HG03558 (cell line): ENCODE measurements around the gene C2orf42.
A peak's percentile ranks its signal among the peaks of the same experiment; 100 is the strongest.
"Not testable (repeated sequence)": the region's sequence is repeated elsewhere in the genome, so short reads cannot be mapped to it uniquely, and the experiment has no call there.

Experiments used
- ATAC-seq: cut with Tn5 transposase; IDR thresholded peaks from one replicate; pipeline ENCODE4 v1.9.1; 2021; ENCODE audit warnings: moderate number of reproducible peaks; ENCODE audit not compliant: unreplicated experiment; ENCODE audit errors: extremely low read depth

Gene C2orf42

GRCh38 chr2:70133491-70134322, 57.1 kb downstream of the C2orf42 start:
- ATAC-seq = no peak

GRCh38 chr2:70133127-70133452, 57.7 kb downstream of the C2orf42 start:
- no peak for ATAC-seq

DNA sequence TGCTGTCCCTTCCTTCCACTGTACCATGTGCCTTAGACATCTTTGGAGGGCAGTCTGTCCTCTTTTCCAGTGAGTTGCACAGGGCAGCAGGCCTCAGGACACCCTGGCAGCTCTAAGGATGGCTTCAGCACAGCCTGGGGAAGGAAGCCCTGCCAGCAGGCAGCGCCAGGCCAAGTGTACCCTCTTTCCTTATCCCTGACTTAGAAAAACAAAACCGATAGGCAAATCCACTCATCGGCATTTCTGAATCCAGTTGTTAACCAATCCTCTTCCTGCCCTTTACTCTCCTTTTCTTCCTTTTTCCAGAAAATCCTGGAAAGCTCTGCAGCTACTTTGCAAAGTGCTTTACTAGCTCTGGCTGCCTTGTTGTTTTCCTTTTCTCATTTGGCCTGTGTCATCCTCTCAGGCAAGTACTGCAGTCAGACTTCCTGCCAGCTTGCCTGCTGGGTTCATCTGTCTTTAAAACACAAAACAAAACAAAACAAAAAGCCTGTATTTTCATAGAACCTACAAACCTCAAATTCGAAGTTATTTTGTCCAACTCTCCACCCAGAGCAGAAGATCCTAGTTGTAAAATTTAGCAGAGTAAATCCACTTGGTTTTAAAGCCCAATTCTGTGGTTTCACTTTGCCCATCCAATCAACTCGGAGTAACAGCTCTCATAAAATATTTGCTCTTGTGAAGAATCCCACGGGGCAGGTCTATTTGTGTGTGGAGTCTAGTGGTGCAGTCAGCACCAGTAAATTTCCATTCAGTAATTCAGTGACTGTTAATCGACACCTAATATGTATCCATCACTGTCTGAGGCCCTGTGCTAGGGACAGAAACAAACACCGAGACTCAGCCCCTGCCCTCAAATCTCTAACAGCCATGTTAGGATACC, 58.3 kb downstream of the C2orf42 start:
- ATAC-seq = peak; percentile 40

GRCh38 chr2:70131344-70132143, 59.3 kb downstream of the C2orf42 start:
- ATAC-seq = not testable (repeated sequence)

DNA sequence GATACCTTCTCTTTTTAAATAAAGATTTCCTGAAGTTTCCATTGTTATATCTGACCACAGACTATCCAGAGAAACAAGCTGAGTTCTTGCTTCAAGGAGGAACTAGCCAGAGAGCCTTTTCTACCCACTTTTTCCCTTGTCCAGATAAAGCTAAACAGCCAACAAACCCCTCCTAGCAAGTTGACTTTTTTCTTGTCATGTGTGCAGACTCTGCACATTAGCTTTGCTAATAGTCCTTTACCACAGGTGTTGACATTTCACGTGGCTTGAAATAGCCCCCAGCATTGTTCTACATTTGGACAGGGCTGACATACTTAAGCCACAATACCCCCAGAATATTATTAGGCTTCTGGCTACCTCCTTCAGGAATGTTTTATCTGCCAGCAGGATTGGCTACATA, 62.8 kb downstream of the C2orf42 start:
- ATAC-seq = no peak

DNA sequence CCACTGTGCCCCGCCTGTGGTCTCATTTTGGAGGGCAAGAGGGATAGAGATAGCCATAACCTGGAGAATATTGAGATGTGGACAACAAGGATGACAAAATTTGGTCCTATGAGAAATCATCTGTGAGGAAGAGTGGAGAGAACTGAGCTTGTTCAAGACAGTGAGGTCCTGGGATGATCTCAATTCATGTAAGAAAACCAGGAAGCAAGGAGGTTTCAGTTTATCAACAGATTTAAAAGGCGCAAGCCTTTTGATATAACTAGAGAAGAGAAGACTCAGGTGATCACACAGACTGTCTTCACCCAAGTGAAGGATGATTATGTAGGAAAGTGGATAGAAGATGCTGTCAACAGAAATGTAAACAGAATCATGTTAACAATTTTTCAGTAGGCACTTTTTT, 64.4 kb downstream of the C2orf42 start:
- no peak for ATAC-seq

DNA sequence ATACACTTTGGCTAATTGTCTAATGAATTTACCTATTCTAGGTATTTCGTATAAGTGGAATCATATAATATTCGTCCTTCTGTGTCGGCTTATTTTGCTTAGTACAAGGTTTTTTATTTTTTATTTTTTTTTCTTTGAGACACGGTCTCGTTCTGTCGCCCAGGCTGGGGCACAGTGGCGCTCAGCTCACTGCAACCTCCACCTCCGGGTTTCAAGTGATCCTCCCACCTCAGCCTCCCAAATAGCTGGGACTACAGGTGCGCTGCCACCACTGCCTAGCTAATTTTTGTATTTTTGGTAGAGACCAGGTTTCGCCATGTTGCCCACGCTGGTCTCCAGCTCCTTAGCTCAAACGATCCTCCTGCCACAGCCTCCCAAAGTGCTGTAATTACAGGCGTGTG, 65.3 kb downstream of the C2orf42 start:
- no peak for ATAC-seq

- ATAC-seq = no peak
Measured at GRCh38 chr2:70124983-70125480, 65.8 kb downstream of the C2orf42 start.

- ATAC-seq = no peak
Measured at GRCh38 chr2:70123829-70124116, 67.0 kb downstream of the C2orf42 start.

DNA sequence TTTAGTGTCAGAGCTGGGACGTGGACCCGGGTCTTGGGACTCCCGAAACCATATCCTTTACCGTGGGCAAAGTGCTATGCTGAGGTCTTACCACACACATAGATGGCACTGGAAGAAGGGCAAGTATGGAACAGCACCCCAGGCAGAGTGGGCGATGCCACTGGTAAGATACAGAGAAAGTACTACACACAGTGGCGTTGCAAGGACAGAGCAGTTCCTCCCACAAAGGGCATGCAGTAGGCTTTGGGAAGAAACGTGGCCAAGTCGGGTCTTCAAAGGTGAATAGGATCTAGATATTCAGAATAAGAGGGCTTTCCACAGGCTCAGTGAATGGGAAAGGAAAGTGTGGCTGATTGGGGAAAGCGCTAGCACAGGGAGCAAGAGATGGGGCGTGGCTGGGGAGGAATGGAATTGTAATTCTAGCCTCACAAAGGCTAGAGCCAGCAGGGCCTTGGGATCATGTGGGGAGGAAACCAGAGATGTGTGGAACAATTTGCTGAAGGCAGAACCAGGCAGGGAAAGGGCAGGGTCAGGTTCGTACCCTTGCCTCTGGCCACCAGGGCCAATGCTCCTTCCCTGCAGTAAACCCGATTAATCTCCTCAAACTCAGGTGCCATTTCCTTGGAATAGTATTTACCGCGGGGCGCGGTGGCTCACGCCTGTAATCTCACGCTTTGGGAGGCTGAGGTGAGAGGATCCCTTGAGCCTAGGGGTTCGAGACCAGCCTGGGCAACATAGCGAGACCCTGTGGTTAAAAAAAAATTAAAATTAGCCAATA, 67.6 kb downstream of the C2orf42 start:
- ATAC-seq = no peak

- ATAC-seq = no peak
Measured at GRCh38 chr2:70122470-70122869, 68.3 kb downstream of the C2orf42 start.

- ATAC-seq = no peak
Measured at GRCh38 chr2:70121627-70122372, 69.0 kb downstream of the C2orf42 start.

GRCh38 chr2:70118798-70119454, 71.9 kb downstream of the C2orf42 start:
- no peak for ATAC-seq

DNA sequence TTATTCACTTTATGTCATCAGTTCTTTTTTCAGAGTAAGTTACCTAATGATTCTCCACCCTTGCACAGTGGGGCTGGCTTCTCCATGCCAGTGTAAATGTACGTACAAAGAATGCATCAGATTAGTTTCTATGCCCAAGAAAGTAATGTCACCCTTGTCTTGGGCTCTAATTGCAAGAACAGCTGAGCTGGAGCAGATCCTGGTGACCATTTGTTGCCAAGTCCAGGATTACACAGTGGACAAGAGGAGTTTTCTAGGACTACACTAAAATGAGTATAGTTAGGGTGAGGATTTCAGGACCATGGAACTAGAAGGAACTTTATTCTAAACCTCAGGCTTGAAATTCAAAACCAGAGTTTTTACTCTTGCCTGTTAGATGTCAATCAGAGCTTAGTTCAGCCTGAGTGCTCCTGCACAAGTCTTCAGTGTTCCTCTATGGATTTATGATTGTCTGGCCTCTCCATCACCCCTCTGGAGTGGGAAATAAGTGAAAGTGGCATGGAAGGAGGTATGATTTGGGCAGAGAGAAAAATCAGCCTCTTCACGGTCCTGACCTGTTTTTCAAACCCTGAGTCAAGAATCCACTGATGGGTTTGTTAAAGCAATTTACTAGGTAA, 73.8 kb downstream of the C2orf42 start:
- ATAC-seq = no peak

DNA sequence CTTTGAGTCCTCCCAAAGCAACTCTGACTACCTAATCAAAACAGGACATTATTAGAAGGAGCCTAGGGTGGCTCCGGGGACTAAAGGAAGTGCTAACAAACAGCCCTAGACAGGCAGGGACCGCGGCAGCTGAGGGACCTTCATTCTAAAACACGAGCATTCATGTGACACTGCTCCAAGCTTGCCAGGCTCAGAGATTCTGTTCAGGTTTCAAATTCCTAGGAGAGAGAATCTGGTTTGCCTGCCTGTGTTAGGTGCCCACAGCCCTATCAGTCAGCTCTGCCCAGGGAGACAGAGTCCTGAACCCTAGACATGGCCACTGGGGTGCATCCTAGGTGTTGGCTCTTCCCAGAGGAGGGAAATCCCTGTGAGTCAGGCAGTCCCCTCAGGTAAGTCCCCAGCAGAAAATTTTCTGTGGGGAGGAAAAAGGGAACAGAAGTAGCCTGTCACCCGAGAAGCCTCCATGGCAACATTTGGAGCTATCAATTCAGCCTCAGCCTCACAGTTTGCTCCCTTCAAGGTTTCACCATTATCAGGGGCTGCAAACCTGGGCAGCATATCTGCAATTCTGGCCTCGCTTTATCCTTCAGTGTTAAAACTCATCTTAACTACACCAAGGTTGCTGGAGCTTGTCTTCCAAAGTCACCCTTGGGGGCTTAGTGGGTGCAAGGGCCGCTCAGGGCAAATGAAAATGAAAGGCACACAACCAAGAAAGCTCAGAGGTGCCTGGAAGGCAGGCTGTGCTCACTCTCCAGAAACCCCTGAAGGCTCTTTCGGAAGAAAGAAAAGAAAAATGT, 75.0 kb downstream of the C2orf42 start:
- ATAC-seq = no peak

GRCh38 chr2:70113359-70114070, 77.3 kb downstream of the C2orf42 start:
- ATAC-seq = no peak
